Measurements from ENCODE around the gene CDH7.

- TF ChIP-seq, protein P1, sequence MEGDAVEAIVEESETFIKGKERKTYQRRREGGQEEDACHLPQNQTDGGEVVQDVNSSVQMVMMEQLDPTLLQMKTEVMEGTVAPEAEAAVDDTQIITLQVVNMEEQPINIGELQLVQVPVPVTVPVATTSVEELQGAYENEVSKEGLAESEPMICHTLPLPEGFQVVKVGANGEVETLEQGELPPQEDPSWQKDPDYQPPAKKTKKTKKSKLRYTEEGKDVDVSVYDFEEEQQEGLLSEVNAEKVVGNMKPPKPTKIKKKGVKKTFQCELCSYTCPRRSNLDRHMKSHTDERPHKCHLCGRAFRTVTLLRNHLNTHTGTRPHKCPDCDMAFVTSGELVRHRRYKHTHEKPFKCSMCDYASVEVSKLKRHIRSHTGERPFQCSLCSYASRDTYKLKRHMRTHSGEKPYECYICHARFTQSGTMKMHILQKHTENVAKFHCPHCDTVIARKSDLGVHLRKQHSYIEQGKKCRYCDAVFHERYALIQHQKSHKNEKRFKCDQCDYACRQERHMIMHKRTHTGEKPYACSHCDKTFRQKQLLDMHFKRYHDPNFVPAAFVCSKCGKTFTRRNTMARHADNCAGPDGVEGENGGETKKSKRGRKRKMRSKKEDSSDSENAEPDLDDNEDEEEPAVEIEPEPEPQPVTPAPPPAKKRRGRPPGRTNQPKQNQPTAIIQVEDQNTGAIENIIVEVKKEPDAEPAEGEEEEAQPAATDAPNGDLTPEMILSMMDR (conservative IDR thresholded peaks at IDR 0.05; ENCODE audit: low read depth, low read length), result no peak
- no peak for TF ChIP-seq EZH2phosphoT487 (IDR thresholded peaks at IDR 0.05; ENCODE audit: borderline replicate concordance, low read length)
Observed at GRCh38 chr18:65869527-65869926, 118.7 kb downstream of the CDH7 start.

All from PC-3 (cell line).